ENCODE results near the gene KRT16. TPM values are rescaled to one million over a fixed set of nuclear protein-coding genes. Genes with fewer than 3 reads are reported as not detected.
"Not testable (repeated sequence)": the region's sequence is repeated elsewhere in the genome, so short reads cannot be mapped to it uniquely, and the experiment has no call there.

Gene KRT16
- total RNA-seq, 1 experiment from 2014 or later = 0.61 TPM

DNA sequence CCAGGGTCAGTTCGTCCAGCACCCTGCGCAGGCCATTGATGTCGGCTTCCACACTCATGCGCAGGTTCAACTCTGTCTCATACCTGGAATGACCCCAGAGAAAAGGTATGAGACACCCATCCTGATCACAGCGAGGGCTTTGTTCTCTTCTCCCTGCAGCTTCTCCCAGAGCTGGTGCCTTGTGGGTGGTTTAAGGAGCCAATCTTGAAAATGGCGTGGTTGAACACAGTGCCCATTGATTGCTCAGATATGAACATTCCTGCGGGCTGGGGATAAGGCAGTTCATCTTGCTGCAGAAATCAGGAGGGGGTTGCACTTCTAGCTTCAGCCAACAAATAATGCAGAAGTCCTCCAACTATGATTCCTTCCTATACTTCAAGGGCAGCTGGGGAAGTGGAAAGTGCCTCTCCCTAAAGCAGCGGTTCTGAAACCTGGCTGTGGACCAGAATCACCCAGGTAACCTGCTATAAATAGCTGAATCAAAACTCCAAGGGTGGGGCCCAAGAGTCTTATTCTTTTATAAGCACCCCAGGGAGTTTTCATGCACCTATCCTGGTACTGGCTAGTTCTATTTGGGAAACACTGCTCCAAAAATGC is 28.1 kb downstream of the KRT16 start:
- POLR2A ChIA-PET; H3K4me2 ChIP-seq (ENCODE audit: low read length); H4K20me1 ChIP-seq (ENCODE audit: insufficient read depth); intact Hi-C loops (cut with micrococcal nuclease); H3K79me2 ChIP-seq (ENCODE audit: insufficient read depth, low read length); H3K9me2 ChIP-seq (ENCODE audit: insufficient read depth); H3K27ac ChIP-seq (ENCODE audit: low read depth, low read length); RAD21 ChIA-PET (ENCODE audit: low non-redundant PET in 1 of 2, low total read pairs in 2 of 2, uncharacterized antibody in 2 of 2, unreplicated experiment in 2 of 2); H3K4me3 ChIP-seq (replicated peaks in 1 of 2; ENCODE audit: low read depth in 1 of 2, low read length in 2 of 2); BruUV-seq (replicated peaks); ATAC-seq; H3K36me3 ChIP-seq (ENCODE audit: control insufficient read depth in 1 of 2, insufficient read depth in 2 of 2, low read length in 2 of 2); H2AFZ ChIP-seq (ENCODE audit: low read depth, low read length, poor library complexity, severe bottlenecking); H3K9me3 ChIP-seq (ENCODE audit: control insufficient read depth in 1 of 2, insufficient read depth in 1 of 2, low read depth in 1 of 2, low read length in 2 of 2); DNase-seq (ENCODE audit: low read depth, low spot score); H3K27me3 ChIP-seq (ENCODE audit: insufficient read depth, low read length); H3K9ac ChIP-seq (ENCODE audit: low read length): not testable (repeated sequence)
- CTCF ChIA-PET = interaction anchor here (1.4 kb wide), 1 partner anchor 35 kb away, joined by 3 read pairs; no protein-coding TSS in a partner anchor
- peaks cover 10 to 28% of the 10 kb centered on the region in 2 experiments for H3K4me1 ChIP-seq (ENCODE audit: control insufficient read depth in 1 of 2, insufficient read depth in 2 of 2, low read length in 2 of 2)

DNA sequence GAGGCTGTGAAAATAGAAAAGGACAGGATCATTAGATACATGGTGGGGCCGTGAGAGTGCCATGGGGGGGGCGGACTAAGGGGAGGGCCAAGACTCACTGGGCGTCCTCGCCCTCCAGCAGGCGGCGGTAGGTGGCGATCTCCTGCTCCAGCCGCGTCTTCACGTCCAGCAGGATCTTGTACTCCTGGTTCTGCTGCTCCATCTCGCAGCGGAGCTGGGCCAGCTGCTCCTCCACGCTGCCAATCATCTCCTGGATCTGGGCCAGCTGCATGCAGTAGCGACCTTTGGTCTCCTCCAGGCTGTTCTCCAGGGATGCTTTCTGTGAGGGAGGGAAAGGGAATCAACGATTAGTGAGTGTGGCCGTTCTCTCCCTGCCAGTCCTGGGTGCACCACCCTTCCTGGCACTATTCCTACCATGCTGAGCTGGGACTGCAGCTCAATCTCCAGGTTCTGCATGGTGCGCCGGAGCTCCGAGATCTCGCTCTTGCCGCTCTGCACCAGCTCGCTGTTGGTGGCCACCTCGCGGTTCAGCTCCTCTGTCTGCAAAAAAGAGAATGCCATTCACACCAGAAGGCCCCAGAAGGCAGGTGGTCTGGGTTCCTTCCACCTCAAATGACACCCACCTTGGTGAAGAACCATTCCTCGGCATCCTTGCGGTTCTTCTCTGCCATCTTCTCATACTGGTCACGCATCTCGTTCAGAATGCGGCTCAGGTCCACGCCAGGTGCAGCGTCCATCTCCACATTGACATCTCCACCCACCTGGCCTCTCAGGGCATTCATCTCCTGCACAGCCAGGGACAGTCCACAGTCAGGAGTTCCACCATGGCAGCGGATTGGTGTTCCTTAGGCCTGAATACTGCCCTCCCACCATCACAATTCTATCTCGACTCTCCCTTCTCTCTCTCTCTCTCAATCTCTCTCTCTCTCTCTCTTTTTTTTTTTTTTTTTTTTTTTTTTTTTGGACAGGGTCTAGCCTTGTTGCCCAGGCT is 29.1 kb downstream of the KRT16 start:
- DNase-seq (ENCODE audit: low read depth, low spot score) = no peak
- intact Hi-C loops (cut with micrococcal nuclease) = no loop called here
- POLR2A ChIA-PET = no interaction called here
- Histone ChIP-seq H3K9ac (ENCODE audit: low read length) (no peak overlapping the region), H3K9me3 (ENCODE audit: control insufficient read depth in 1 of 2, insufficient read depth in 1 of 2, low read depth in 1 of 2, low read length in 2 of 2) (no peaks in the 10 kb centered on the region), H2AFZ (ENCODE audit: low read depth, low read length, poor library complexity, severe bottlenecking) (no peak overlapping the region), H3K4me3 (replicated peaks in 1 of 2; ENCODE audit: low read depth in 1 of 2, low read length in 2 of 2) (no peak overlapping the region), H4K20me1 (ENCODE audit: insufficient read depth) (no peaks in the 10 kb centered on the region), H3K4me1 (ENCODE audit: control insufficient read depth in 1 of 2, insufficient read depth in 2 of 2, low read length in 2 of 2) (peaks cover 17 to 34% of the 10 kb centered on the region in 2 experiments), H3K79me2 (ENCODE audit: insufficient read depth, low read length) (no peaks in the 10 kb centered on the region), H3K27ac (ENCODE audit: low read depth, low read length) (no peak overlapping the region), H3K9me2 (ENCODE audit: insufficient read depth) (no peaks in the 10 kb centered on the region), H3K4me2 (ENCODE audit: low read length) (no peak overlapping the region), H3K27me3 (ENCODE audit: insufficient read depth, low read length) (no peaks in the 10 kb centered on the region), H3K36me3 (ENCODE audit: control insufficient read depth in 1 of 2, insufficient read depth in 2 of 2, low read length in 2 of 2) (no peaks in the 10 kb centered on the region)
- RAD21 ChIA-PET (ENCODE audit: low non-redundant PET in 1 of 2, low total read pairs in 2 of 2, uncharacterized antibody in 2 of 2, unreplicated experiment in 2 of 2) = no interaction called here
- CTCF ChIA-PET = interaction anchor here (1.3 to 1.8 kb wide), 2 partner anchors 34 to 65 kb away, joined by 4 to 5 read pairs; no protein-coding TSS in a partner anchor
- no TSS peak for BruUV-seq (replicated peaks)
- ATAC-seq = no peak
- TF ChIP-seq, protein P1, sequence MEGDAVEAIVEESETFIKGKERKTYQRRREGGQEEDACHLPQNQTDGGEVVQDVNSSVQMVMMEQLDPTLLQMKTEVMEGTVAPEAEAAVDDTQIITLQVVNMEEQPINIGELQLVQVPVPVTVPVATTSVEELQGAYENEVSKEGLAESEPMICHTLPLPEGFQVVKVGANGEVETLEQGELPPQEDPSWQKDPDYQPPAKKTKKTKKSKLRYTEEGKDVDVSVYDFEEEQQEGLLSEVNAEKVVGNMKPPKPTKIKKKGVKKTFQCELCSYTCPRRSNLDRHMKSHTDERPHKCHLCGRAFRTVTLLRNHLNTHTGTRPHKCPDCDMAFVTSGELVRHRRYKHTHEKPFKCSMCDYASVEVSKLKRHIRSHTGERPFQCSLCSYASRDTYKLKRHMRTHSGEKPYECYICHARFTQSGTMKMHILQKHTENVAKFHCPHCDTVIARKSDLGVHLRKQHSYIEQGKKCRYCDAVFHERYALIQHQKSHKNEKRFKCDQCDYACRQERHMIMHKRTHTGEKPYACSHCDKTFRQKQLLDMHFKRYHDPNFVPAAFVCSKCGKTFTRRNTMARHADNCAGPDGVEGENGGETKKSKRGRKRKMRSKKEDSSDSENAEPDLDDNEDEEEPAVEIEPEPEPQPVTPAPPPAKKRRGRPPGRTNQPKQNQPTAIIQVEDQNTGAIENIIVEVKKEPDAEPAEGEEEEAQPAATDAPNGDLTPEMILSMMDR (IDR thresholded peaks at IDR 0.05 in 2 of 3, conservative IDR thresholded peaks at IDR 0.05 in 1 of 3; ENCODE audit: borderline replicate concordance in 1 of 3, insufficient read depth in 1 of 3, low read depth in 2 of 3, low read length in 2 of 3) = no peak
- no peak for TF ChIP-seq SRF (IDR thresholded peaks at IDR 0.05; ENCODE audit: low read depth)
- TF ChIP-seq ATF3 (IDR thresholded peaks at IDR 0.05) = no peak

- CTCF ChIA-PET = interaction anchor here (1.3 to 1.8 kb wide), 2 partner anchors 33 to 66 kb away, joined by 4 to 5 read pairs; no protein-coding TSS in a partner anchor
- H3K36me3 ChIP-seq (ENCODE audit: control insufficient read depth in 1 of 2, insufficient read depth in 2 of 2, low read length in 2 of 2); POLR2A ChIA-PET; H3K27me3 ChIP-seq (ENCODE audit: insufficient read depth, low read length); H3K4me2 ChIP-seq (ENCODE audit: low read length); RAD21 ChIA-PET (ENCODE audit: low non-redundant PET in 1 of 2, low total read pairs in 2 of 2, uncharacterized antibody in 2 of 2, unreplicated experiment in 2 of 2); intact Hi-C loops (cut with micrococcal nuclease); H3K9ac ChIP-seq (ENCODE audit: low read length); DNase-seq (ENCODE audit: low read depth, low spot score); H3K4me3 ChIP-seq (replicated peaks in 1 of 2; ENCODE audit: low read depth in 1 of 2, low read length in 2 of 2); H4K20me1 ChIP-seq (ENCODE audit: insufficient read depth); H3K9me2 ChIP-seq (ENCODE audit: insufficient read depth); BruUV-seq (replicated peaks); H2AFZ ChIP-seq (ENCODE audit: low read depth, low read length, poor library complexity, severe bottlenecking); H3K79me2 ChIP-seq (ENCODE audit: insufficient read depth, low read length); ATAC-seq; H3K9me3 ChIP-seq (ENCODE audit: control insufficient read depth in 1 of 2, insufficient read depth in 1 of 2, low read depth in 1 of 2, low read length in 2 of 2); H3K27ac ChIP-seq (ENCODE audit: low read depth, low read length): not testable (repeated sequence)
- peaks cover 17 to 36% of the 10 kb centered on the region in 2 experiments for H3K4me1 ChIP-seq (ENCODE audit: control insufficient read depth in 1 of 2, insufficient read depth in 2 of 2, low read length in 2 of 2)
These were observed 30.3 kb downstream of the KRT16 start for GRCh38 chr17:41582061-41582968.
